Limb (tissue), 2 donors: ENCODE results near the gene ZNF384.
"Not testable (repeated sequence)": the region's sequence is repeated elsewhere in the genome, so short reads cannot be mapped to it uniquely, and the experiment has no call there.

ENCODE experiments used
- DNase-seq, 2 donors: peaks; one replicate each; pipeline ENCODE4 v3.0.0-alpha.2; 2016; ENCODE audit errors: extremely low spot score in 2 of 2

ZNF384 gene

DNA sequence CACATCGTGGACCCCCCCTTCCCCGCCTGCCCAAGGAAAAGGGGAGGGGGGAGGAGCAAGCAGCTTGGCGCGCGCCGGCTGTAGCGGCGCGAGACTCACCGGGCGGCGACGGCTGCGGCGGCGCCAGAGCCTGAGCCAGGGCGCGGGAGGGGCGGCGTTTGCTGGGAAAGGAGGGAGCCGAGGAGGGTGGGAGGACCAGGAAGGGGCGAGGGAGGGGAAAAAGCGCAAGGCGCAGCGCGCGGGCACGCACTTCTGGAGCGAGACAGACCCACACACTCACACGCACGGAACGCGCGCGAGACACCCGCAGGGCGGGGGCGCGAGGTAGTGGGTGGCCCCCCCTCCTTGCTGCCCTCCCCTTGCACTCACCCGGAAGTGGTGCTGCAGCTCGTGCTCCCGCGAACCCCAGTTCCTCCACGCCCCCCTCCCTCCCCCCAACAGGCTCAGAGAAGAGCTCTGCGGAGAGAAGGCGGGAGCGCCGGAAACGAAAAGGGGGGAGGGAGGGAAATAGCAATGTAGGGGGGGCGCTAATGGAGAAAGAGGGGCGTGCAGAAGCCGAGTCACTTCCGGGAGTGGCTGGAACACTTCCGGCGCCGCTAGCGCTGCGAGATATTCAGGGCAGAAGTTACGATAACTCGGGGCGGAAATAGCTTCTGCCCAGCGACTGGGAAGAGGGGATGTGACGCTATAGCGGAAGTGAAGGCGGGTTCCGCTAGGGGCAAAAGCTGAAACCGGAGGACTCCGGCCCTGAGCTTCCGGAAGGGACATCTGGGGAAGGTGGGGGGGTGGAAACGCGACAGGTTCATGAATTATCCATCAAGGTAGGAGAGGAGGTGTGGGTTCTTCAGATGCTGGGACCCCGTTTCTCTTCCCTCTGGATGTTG lies at the start of gene ZNF384:
Gene ZNF384 (minus strand): TSS at position 377 of the 884 bp plus-strand sequence. CDS start 9,855 bp downstream, outside the sequence.
- peak; percentile 97 to 99 for DNase-seq

DNA sequence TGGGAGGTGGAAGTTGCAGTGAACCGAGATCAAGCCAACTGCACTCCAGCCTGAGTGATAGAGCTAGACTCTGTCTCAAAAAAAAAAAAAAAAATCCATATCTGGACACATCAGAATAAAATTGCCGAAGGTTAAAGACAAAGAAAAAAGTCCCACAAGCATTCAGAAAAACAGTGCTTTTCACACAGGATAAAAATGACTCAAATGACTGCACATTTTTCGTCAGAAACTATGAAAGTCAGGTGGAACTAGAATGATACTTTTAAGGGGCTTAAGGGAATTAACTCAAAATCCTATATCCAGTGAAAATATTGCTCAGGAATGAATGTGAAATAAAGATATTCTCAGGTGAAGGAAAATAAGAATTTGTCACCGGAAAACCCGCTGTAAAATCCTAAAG lies 47.6 kb upstream of the ZNF384 start:
- no peak for DNase-seq

- DNase-seq: peak; percentile 62 to 69
These were observed 46.4 kb upstream of the ZNF384 start for GRCh38 chr12:6735448-6736191.

DNA sequence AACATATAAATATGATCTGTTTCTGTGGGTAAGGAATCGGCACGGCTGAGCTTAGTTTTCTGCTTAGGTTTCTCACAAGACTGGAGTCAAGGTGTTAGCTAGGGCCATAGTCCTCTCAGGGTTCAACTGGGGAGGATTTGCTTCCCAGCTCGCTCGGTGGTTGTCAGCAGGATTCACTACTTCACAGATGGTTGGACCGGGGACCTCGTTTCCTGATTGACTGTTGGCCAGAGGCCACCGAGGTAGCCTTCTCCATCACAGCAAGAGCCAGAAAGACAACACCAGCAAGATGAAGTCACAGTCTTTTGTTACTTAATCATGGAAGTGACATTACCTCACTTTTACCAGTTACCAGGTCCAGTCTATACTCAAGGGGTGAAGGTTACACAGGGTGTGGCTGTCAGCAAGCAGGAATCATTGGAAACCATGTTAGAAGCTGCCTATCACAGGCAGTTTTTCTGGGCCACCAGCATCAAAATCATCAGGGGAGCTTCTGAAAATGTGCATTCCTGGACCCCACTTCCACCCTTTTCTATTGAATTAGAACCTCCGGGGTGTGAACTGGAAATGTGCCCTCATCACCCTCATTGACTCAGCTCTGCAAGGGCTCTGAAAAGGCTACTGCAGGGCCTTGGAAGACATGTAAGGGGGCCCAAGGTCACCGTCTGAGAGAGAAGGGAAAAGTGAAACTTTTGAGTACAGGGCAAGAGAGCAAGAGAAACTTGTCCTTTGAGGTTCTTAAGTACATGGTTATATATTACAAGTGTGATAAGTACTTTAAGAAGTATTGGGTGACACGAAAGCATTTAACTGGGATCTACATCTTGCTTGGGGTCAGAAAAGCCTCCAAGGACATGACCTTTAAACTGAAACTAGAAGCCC lies 45.6 kb upstream of the ZNF384 start:
- DNase-seq: no peak

DNA sequence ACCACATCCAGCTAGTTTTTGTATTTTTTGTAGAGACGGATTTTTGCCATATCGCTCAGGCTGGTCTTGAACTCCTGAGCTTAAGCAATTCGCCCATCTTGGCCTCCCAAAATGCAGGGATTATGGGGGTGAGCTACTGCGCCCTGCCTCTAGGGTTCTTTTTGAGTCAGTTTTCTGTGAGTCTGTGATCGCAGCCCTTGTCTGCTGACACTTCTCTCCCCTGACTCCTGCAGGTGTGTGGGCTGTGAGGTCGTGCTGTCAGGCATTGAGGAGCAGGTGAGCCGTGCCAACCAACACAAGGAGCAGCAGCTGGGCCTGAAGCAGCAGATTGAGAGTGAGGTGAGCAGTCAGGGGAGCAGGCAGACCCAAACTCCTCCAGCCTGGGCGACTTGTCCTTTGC lies 41.0 kb upstream of the ZNF384 start:
- no peak for DNase-seq

- no peak for DNase-seq
These were observed 40.0 kb upstream of the ZNF384 start for GRCh38 chr12:6729186-6729585.

DNA sequence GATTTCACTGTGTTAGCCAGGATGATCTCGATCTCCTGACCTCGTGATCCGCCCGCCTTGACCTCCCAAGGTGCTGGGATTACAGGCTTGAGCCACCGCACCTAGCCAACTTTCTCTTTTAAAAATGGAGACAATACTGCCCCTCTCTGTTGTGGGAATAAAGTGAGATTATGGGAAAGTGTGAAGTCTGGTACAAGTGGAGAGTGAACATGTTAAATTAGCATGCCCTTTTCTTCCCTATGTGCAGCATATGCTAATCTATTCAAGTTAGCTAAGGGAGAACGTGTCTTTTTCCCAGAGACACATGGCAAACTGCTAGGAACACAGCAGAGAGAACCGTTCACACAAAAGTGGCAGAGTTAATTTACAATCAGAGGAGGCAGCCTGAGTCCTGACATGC lies 36.2 kb upstream of the ZNF384 start:
- DNase-seq: no peak

GRCh38 chr12:6724409-6724797 lies 35.2 kb upstream of the ZNF384 start:
- DNase-seq: no peak

DNA sequence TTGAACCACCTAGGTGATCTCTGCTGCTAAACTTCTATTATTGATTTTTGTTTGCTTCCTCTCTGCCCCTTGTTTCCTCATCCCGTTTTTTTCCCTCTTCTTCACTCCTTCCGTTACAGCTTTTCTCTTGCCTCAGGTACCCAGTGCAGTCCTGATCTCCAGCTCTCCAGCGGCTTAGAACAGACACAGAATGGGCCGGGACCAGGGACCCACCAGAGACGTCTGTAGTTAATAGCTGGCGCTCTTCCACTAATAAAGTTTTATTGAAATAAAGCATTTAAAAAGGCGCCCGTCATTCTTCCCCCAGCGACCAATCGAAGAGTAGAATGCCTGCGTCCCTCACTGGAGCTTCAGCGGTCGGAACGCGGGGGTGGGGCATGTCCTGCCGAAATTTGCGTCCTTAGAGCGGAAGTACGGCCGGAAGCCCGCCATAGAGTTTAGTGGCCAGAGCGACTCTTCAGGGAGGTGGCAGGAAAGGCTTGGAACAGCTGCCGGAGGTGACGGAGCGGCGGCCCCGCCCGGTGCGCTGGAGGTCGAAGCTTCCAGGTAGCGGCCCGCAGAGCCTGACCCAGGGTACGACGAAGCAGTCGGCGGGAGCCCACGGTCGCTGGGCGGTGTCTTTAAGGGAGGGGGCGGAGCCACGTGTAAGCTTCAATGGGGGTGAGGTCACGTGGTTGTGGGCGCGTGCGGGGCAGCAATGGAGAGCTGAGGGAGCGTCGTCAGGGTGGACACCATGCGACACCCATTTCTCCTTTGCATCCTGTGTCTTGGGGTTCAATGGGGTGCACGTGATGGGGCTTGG lies 34.6 kb upstream of the ZNF384 start, which contains the start of gene COPS7A:
Gene COPS7A (plus strand): TSS at position 440 of the 802 bp plus-strand sequence. CDS start 611 bp downstream, outside the sequence.
- DNase-seq: peak; percentile 97

GRCh38 chr12:6722863-6723262 lies 33.7 kb upstream of the ZNF384 start:
- no peak for DNase-seq

- DNase-seq: no peak
These were observed 27.8 kb upstream of the ZNF384 start for GRCh38 chr12:6716874-6717437.

DNA sequence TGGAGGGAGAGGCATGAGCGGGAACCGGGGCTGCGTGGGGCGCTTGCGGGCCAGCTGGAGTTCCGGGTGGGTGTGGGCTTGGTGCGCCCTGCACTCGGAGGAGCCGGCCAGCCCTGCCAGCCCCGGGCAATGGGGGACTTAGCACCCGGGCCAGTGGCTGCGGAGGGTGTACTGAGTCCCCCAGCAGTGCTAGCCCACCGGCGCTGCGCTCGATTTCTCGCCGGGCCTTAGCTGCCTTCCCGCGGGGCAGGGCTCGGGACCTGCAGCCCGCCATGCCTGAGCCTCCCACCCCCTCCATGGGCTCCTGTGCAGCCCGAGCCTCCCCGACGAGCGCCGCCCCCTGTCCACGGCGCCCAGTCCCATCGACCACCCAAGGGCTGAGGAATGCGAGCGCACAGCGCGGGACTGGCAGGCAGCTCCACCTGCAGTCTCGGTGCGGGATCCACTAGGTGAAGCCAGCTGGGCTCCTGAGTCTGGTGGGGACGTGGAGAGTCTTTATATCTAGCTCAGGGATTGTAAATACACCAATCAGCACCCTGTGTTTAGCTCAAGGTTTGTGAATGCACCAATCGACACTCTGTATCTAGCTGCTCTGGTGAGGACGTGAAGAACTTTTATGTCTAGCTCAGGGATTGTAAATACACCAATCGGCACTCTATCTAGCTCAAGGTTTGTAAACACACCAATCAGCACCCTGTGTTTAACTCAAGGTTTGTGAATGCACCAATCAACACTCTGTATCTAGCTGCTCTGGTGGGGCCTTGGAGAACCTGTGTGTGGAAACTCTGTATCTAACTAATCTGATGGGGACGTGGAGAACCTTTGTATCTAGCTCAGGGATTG lies 27.1 kb upstream of the ZNF384 start:
- DNase-seq: not testable (repeated sequence)

DNA sequence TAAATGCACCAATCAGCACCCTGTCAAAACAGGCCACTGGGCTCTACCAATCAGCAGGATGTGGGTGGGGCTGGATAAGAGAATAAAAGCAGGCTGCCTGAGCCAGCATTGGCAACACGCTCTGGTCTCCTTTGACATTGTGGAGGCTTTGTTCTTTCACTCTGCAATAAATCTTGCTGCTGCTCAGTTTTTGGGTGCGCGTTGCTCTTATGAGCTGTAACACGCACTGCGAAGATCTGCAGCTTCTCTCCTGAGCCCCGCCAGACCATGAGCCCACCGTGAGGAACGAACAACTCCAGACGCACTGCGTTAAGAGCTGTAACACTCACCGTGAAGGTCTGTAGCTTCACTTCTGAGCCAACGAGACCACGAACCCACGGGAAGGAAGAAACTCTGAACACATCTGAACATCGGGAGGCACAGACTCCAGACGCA lies 19.8 kb upstream of the ZNF384 start:
- DNase-seq: no peak

GRCh38 chr12:6708351-6708750 lies 19.2 kb upstream of the ZNF384 start:
- DNase-seq: not testable (repeated sequence)

GRCh38 chr12:6703631-6704030 lies 14.5 kb upstream of the ZNF384 start:
- DNase-seq: no peak

- DNase-seq: no peak
These were observed 12.0 kb upstream of the ZNF384 start for GRCh38 chr12:6701078-6701768.

DNA sequence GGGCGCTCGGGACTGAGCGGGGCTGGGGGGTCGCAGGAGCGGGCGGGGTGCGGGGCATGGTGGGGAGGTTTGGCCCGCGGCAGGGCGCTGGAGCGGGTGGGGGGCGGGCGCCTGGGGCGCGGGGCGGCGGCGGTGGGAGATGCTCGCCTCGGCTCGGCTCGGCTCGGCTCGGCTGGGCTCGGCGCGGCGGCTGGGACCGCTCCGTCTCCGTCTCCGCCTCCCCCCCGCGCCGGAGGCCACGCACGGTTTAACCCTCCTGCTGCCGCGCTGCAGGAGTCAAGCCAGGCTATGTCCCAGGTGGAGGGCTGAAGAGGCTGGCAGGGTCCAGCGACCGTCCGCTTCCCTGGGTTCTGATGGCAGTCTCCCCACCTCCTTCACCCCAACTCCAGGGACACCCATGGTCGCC lies 11.5 kb upstream of the ZNF384 start, which contains the start of gene PIANP:
Gene PIANP (minus strand): TSS at position 170 of the 406 bp plus-strand sequence. CDS start 2,754 bp downstream, outside the sequence.
- peak; percentile 44 to 88 for DNase-seq

- DNase-seq: peak in 1 of 2 donors; percentile 63
These were observed 10.9 kb upstream of the ZNF384 start for GRCh38 chr12:6699989-6700645.
